ENCODE data around the gene DRAP1.

GRCh38 chr11:65880844-65881421, 38.3 kb upstream of the DRAP1 start:
- TF ChIP-seq CTCF (IDR thresholded peaks at IDR 0.05), result no peak
- TF ChIP-seq POLR2A (IDR thresholded peaks at IDR 0.05), result no peak
